Measurements from ENCODE around the gene PLEKHA6. TPM values are rescaled to one million over a fixed set of nuclear protein-coding genes. Genes with fewer than 3 reads are reported as not detected.

Gene PLEKHA6
- total RNA-seq, 4 donors from 2014 or later = 8.7 to 17.8 (median 11.4) TPM

GRCh38 chr1:204216880-204217647, 142.7 kb downstream of the PLEKHA6 start:
- no peak for ATAC-seq
- no peaks in the 10 kb centered on the region for H3K36me3 ChIP-seq
- WGBS, 2 donors (ENCODE audit: low coverage in 1 of 2) = 53 to 69% methylated on average over 5 of the region's 11 CpGs
- no peak overlapping the region for H3K27ac ChIP-seq
- no peak overlapping the region for H3K4me3 ChIP-seq
- H3K4me1 ChIP-seq = peaks cover 0 to 14% (median 5%) of the 10 kb centered on the region in 3 donors
- H3K27me3 ChIP-seq = peaks cover 49% of the 10 kb centered on the region
- TF ChIP-seq POLR2A (IDR thresholded peaks at IDR 0.05) = no peak
- no peak for TF ChIP-seq POLR2AphosphoS5 (IDR thresholded peaks at IDR 0.05)
- TF ChIP-seq, protein P1, sequence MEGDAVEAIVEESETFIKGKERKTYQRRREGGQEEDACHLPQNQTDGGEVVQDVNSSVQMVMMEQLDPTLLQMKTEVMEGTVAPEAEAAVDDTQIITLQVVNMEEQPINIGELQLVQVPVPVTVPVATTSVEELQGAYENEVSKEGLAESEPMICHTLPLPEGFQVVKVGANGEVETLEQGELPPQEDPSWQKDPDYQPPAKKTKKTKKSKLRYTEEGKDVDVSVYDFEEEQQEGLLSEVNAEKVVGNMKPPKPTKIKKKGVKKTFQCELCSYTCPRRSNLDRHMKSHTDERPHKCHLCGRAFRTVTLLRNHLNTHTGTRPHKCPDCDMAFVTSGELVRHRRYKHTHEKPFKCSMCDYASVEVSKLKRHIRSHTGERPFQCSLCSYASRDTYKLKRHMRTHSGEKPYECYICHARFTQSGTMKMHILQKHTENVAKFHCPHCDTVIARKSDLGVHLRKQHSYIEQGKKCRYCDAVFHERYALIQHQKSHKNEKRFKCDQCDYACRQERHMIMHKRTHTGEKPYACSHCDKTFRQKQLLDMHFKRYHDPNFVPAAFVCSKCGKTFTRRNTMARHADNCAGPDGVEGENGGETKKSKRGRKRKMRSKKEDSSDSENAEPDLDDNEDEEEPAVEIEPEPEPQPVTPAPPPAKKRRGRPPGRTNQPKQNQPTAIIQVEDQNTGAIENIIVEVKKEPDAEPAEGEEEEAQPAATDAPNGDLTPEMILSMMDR (IDR thresholded peaks at IDR 0.05) = no peak
- TF ChIP-seq EP300 (IDR thresholded peaks at IDR 0.05) = no peak
- H3K9me3 ChIP-seq = no peaks in the 10 kb centered on the region

DNA sequence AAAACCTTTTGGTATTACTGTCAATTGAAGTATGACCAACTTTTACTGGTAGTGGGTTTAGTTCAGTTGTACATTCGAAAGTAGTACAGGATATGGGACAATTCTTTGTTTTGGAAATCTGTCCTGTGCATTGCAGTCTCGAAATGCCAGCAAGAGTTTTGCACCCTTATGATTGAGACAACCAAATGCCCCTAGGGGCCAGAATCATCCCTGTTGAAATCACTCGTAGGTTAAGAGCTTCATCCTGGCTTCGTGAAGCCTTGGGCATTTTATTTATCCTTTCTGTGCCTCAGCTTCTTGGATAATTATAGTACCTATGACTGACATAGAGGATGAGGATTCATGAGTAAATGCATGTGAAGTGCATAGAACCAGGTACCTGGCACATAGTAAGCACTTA, 143.5 kb downstream of the PLEKHA6 start:
- H3K4me1 ChIP-seq = peaks cover 0 to 14% (median 5%) of the 10 kb centered on the region in 3 donors
- H3K9me3 ChIP-seq = no peaks in the 10 kb centered on the region
- TF ChIP-seq EP300 (IDR thresholded peaks at IDR 0.05) (no peak), POLR2A (IDR thresholded peaks at IDR 0.05) (no peak), POLR2AphosphoS5 (IDR thresholded peaks at IDR 0.05) (no peak)
- TF ChIP-seq, protein P1 (IDR thresholded peaks at IDR 0.05) = no peak
- no peaks in the 10 kb centered on the region for H3K36me3 ChIP-seq
- WGBS, 2 donors (ENCODE audit: low coverage in 1 of 2) = 85 to 90% methylated on average over 4 of the region's 4 CpGs
- no peak for ATAC-seq
- no peak overlapping the region for H3K27ac ChIP-seq
- no peak overlapping the region for H3K4me3 ChIP-seq
- peaks cover 56% of the 10 kb centered on the region for H3K27me3 ChIP-seq

- Histone ChIP-seq H3K27ac (no peak within 1 kb of the TSS), H3K9me3 (no peaks in the 10 kb centered on the region), H3K36me3 (no peaks in the 10 kb centered on the region), H3K4me3 (peak within 1 kb of the TSS in 1 of 2 donors; percentile 32), H3K27me3 (peaks cover 68% of the 10 kb centered on the region), H3K4me1 (peaks cover 0 to 14% (median 5%) of the 10 kb centered on the region in 3 donors)
- TF ChIP-seq POLR2AphosphoS5 (IDR thresholded peaks at IDR 0.05) = no peak
- TF ChIP-seq, protein P1 (IDR thresholded peaks at IDR 0.05) = peak; percentile 30 to 70 (median 64)
- ATAC-seq = peak; percentile 68
- WGBS, 2 donors (ENCODE audit: low coverage in 1 of 2) = 12 to 20% methylated on average over 3 to 21 of the region's 41 CpGs
Measured at GRCh38 chr1:204213668-204214662, 145.8 kb downstream of the PLEKHA6 start, which contains the start of gene GOLT1A. Gene GOLT1A, minus strand, starts transcription at chr1:204213988. Its CDS starts 82 bp downstream, at chr1:204213906.

DNA sequence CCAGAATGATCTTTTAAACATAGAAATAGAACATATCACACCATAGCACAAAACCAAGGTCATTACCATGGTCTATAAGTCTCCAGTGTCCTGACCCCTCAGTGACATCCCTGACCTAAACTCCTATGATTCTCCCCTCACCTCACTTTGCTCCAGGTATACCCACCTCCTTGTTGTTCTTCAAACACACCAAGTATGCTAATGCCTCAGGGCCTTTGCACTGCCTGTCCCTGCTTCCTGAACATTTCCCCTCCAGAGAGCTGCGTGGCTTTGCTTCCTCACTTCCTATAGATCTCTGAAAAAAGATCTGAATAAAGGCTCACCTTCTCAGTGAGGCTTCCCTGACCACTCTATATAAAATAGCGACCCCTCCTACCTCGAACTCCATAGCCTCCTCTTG, 147.0 kb downstream of the PLEKHA6 start:
- H3K27ac ChIP-seq = no peak overlapping the region

More for the DNA sequence above, 147.0 kb downstream of the PLEKHA6 start:
- Histone ChIP-seq H3K36me3 (no peaks in the 10 kb centered on the region), H3K4me1 (peaks cover 0 to 14% (median 5%) of the 10 kb centered on the region in 3 donors), H3K4me3 (no peak overlapping the region), H3K9me3 (no peaks in the 10 kb centered on the region), H3K27me3 (peaks cover 69% of the 10 kb centered on the region)
- WGBS, 2 donors (ENCODE audit: low coverage in 1 of 2) = 82% methylated on average over 3 of the region's 3 CpGs; no CpG with 5 or more reads in 1 of the 2 donors
- ATAC-seq = no peak
- TF ChIP-seq POLR2A (IDR thresholded peaks at IDR 0.05) (no peak), EP300 (IDR thresholded peaks at IDR 0.05) (no peak), POLR2AphosphoS5 (IDR thresholded peaks at IDR 0.05) (no peak)
- TF ChIP-seq, protein P1 (IDR thresholded peaks at IDR 0.05) = no peak
